HuH-7 (cell line): Measurements from ENCODE around the gene HMGN4.

Experiments
- DNase-seq: peaks from one replicate; pipeline ENCODE4 v3.0.0; 2011; ENCODE audit warnings: low spot score

HMGN4 gene

GRCh38 chr6:26552640-26553188 lies 14.5 kb downstream of the HMGN4 start:
- DNase-seq: no peak

- DNase-seq: no peak
Measured at GRCh38 chr6:26553264-26553634, 15.1 kb downstream of the HMGN4 start.

GRCh38 chr6:26553635-26554446 lies 15.7 kb downstream of the HMGN4 start:
- no peak for DNase-seq

GRCh38 chr6:26554447-26554696 lies 16.2 kb downstream of the HMGN4 start:
- DNase-seq: no peak

- no peak for DNase-seq
Measured at GRCh38 chr6:26554697-26555504, 16.7 kb downstream of the HMGN4 start.

- no peak for DNase-seq
Measured at GRCh38 chr6:26555505-26556262, 17.5 kb downstream of the HMGN4 start.

GRCh38 chr6:26556263-26557070 lies 18.3 kb downstream of the HMGN4 start:
- no peak for DNase-seq

GRCh38 chr6:26561533-26562466 lies 23.6 kb downstream of the HMGN4 start:
- DNase-seq: no peak

GRCh38 chr6:26563488-26563887 lies 25.3 kb downstream of the HMGN4 start:
- no peak for DNase-seq

- DNase-seq: peak; percentile 44
Measured at GRCh38 chr6:26568601-26569432, 30.7 kb downstream of the HMGN4 start.

GRCh38 chr6:26569433-26569764 lies 31.2 kb downstream of the HMGN4 start:
- DNase-seq: no peak

GRCh38 chr6:26570027-26570809 lies 32.1 kb downstream of the HMGN4 start:
- DNase-seq: no peak

GRCh38 chr6:26571592-26572296 lies 33.6 kb downstream of the HMGN4 start:
- no peak for DNase-seq

GRCh38 chr6:26575494-26575939 lies 37.4 kb downstream of the HMGN4 start:
- DNase-seq: no peak

- no peak for DNase-seq
Measured at GRCh38 chr6:26576407-26576843, 38.3 kb downstream of the HMGN4 start.

- no peak for DNase-seq
Measured at GRCh38 chr6:26576929-26577719, 39.0 kb downstream of the HMGN4 start.

- no peak for DNase-seq
Measured at GRCh38 chr6:26577720-26578072, 39.5 kb downstream of the HMGN4 start.
